Measurements from ENCODE around the gene MAML2.

MAML2 gene

GRCh38 chr11:95950905-95951304 is 392.1 kb downstream of the MAML2 start:
- H3K4me1 ChIP-seq (ENCODE audit: control insufficient read depth in 1 of 2, insufficient read depth in 1 of 2, low read depth in 1 of 2, low read length in 1 of 2) = no peaks in the 10 kb centered on the region
- H3K36me3 ChIP-seq = no peaks in the 10 kb centered on the region
- TF ChIP-seq CTCF (IDR thresholded peaks at IDR 0.05) = no peak
- H3K9me3 ChIP-seq = no peaks in the 10 kb centered on the region
- H3K27me3 ChIP-seq = no peaks in the 10 kb centered on the region
- no peak overlapping the region for H3K27ac ChIP-seq
- H3K4me3 ChIP-seq (ENCODE audit: low read depth in 1 of 2, low read length in 1 of 2) = no peak overlapping the region

GRCh38 chr11:95948637-95949036 is 394.4 kb downstream of the MAML2 start:
- Histone ChIP-seq H3K4me3 (ENCODE audit: low read depth in 1 of 2, low read length in 1 of 2) (no peak overlapping the region), H3K4me1 (ENCODE audit: control insufficient read depth in 1 of 2, insufficient read depth in 1 of 2, low read depth in 1 of 2, low read length in 1 of 2) (no peaks in the 10 kb centered on the region), H3K27ac (no peak overlapping the region), H3K36me3 (no peaks in the 10 kb centered on the region), H3K27me3 (no peaks in the 10 kb centered on the region), H3K9me3 (no peaks in the 10 kb centered on the region)
- TF ChIP-seq CTCF (IDR thresholded peaks at IDR 0.05) = no peak

- Histone ChIP-seq H3K4me3 (ENCODE audit: low read depth in 1 of 2, low read length in 1 of 2) (no peak overlapping the region), H3K9me3 (no peaks in the 10 kb centered on the region), H3K36me3 (no peaks in the 10 kb centered on the region), H3K27ac (no peak overlapping the region), H3K4me1 (ENCODE audit: control insufficient read depth in 1 of 2, insufficient read depth in 1 of 2, low read depth in 1 of 2, low read length in 1 of 2) (no peaks in the 10 kb centered on the region), H3K27me3 (no peaks in the 10 kb centered on the region)
- TF ChIP-seq CTCF (IDR thresholded peaks at IDR 0.05) = no peak
Observed at GRCh38 chr11:95944623-95945022, 398.4 kb downstream of the MAML2 start.

- TF ChIP-seq CTCF (IDR thresholded peaks at IDR 0.05) = no peak
- Histone ChIP-seq H3K4me3 (ENCODE audit: low read depth in 1 of 2, low read length in 1 of 2) (no peak overlapping the region), H3K27ac (no peak overlapping the region)
Observed at GRCh38 chr11:95943546-95943945, 399.4 kb downstream of the MAML2 start.

GRCh38 chr11:95939091-95939490 is 403.9 kb downstream of the MAML2 start:
- no peaks in the 10 kb centered on the region for H3K9me3 ChIP-seq
- H3K4me3 ChIP-seq (ENCODE audit: low read depth in 1 of 2, low read length in 1 of 2) = no peak overlapping the region
- no peaks in the 10 kb centered on the region for H3K4me1 ChIP-seq (ENCODE audit: control insufficient read depth in 1 of 2, insufficient read depth in 1 of 2, low read depth in 1 of 2, low read length in 1 of 2)
- no peak for TF ChIP-seq CTCF (IDR thresholded peaks at IDR 0.05)
- no peaks in the 10 kb centered on the region for H3K36me3 ChIP-seq
- no peak overlapping the region for H3K27ac ChIP-seq
- no peaks in the 10 kb centered on the region for H3K27me3 ChIP-seq

More at GRCh38 chr11:95943546-95943945, 399.4 kb downstream of the MAML2 start:
- Histone ChIP-seq H3K9me3 (no peaks in the 10 kb centered on the region), H3K4me1 (ENCODE audit: control insufficient read depth in 1 of 2, insufficient read depth in 1 of 2, low read depth in 1 of 2, low read length in 1 of 2) (no peaks in the 10 kb centered on the region), H3K27me3 (no peaks in the 10 kb centered on the region), H3K36me3 (no peaks in the 10 kb centered on the region)

GRCh38 chr11:95937358-95937757 is 405.6 kb downstream of the MAML2 start:
- no peaks in the 10 kb centered on the region for H3K27me3 ChIP-seq
- no peaks in the 10 kb centered on the region for H3K9me3 ChIP-seq
- no peak overlapping the region for H3K4me3 ChIP-seq (ENCODE audit: low read depth in 1 of 2, low read length in 1 of 2)
- H3K36me3 ChIP-seq = no peaks in the 10 kb centered on the region
- no peak overlapping the region for H3K27ac ChIP-seq
- H3K4me1 ChIP-seq (ENCODE audit: control insufficient read depth in 1 of 2, insufficient read depth in 1 of 2, low read depth in 1 of 2, low read length in 1 of 2) = no peaks in the 10 kb centered on the region
- TF ChIP-seq CTCF (IDR thresholded peaks at IDR 0.05) = no peak
